Activated CD4-positive, alpha-beta memory T cell treated with anti-CD3 and anti-CD28 coated beads, Interleukin-2, amount 10 ng/mL, durations not matched to agents 7 days and 5 days (primary cell): ENCODE measurements around the gene PBX3. TPM values are rescaled to one million over a fixed set of nuclear protein-coding genes. Genes with fewer than 3 reads are reported as not detected.

ENCODE experiments used
- CTCF ChIA-PET: fragments of 350-600 bp; sonication (Branson Sonifier 250); formaldehyde crosslinking; loops from one replicate; lab custom pipeline; 2021; ENCODE audit warnings: antibody characterized with exemption, inconsistent platforms; lab: Charles Lee
- POLR2A ChIA-PET: fragments of 350-600 bp; sonication (Branson Sonifier 250); formaldehyde crosslinking; loops from one replicate; lab custom pipeline; 2021; ENCODE audit warnings: antibody characterized with exemption; lab: Charles Lee
- DNase-seq: peaks from one replicate; pipeline ENCODE4 v3.0.0-alpha.2; 2020
- H3K27ac Mint-ChIP-seq: one replicate; pipeline ENCODE4 v1.8.0; 2021; ENCODE audit warnings: mild to moderate bottlenecking, mixed read lengths
- H3K27me3 Mint-ChIP-seq: one replicate; pipeline ENCODE4 v1.8.0; 2021; ENCODE audit warnings: mixed read lengths
- H3K36me3 Mint-ChIP-seq: one replicate; pipeline ENCODE4 v1.8.0; 2021; ENCODE audit warnings: low read depth, mixed read lengths
- H3K4me1 Mint-ChIP-seq: one replicate; pipeline ENCODE4 v1.8.0; 2021; ENCODE audit warnings: mixed read lengths
- H3K4me3 Mint-ChIP-seq: one replicate; pipeline ENCODE4 v1.8.0; 2021; ENCODE audit warnings: mild to moderate bottlenecking, mixed read lengths
- H3K9me3 Mint-ChIP-seq: one replicate; pipeline ENCODE4 v1.8.0; 2021; ENCODE audit warnings: mixed read lengths
- total RNA-seq, 2 experiments: library from RNA; stranded (reverse); gene quantifications; one replicate each; pipeline ENCODE4 v1.2.3, GENCODE V29; 2021

The PBX3 gene
- total RNA-seq, 2 experiments from 2014 or later, result 15.9 to 16.3 TPM

DNA sequence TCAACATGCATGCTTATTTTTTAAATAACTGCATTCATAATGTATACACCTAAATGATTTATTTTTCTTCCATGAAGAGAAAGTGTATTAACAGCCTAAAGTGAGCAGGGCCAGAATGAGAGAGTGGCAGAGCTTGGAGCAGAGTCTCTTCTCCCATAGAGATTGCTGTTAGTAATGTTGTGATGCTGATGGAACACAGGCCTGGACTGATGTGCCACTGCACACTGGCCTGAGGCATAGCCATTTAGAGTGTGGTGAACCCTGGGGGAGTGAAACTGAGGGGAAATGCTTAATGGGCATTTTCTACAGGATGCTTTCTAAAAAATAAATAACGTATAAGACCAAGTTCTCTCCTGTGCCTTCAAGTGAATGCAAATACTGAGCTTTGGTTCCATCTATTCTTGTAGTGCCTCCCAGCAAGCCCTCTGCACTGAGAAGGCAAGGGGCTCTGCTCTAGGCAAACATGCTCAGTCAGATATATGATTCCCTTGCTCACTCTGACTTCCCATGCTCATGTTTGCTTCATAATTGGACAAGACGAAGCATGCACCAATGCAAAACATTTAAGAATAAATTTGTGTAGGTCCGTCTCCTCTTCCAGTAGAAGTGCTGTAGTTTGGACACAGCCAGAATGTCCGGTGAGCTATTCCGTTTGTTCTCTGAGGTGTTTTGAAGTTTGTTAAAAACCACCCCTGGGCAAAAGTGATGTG, 185.7 kb downstream of the PBX3 start:
- Mint-ChIP-seq H3K4me1 (no peaks in the 10 kb centered on the region), H3K27ac (no peak overlapping the region), H3K36me3 (no peaks in the 10 kb centered on the region), H3K4me3 (no peak overlapping the region), H3K27me3 (no peaks in the 10 kb centered on the region), H3K9me3 (no peaks in the 10 kb centered on the region)
- POLR2A ChIA-PET, result no interaction called here
- CTCF ChIA-PET, result no interaction called here
- DNase-seq, result no peak

DNA sequence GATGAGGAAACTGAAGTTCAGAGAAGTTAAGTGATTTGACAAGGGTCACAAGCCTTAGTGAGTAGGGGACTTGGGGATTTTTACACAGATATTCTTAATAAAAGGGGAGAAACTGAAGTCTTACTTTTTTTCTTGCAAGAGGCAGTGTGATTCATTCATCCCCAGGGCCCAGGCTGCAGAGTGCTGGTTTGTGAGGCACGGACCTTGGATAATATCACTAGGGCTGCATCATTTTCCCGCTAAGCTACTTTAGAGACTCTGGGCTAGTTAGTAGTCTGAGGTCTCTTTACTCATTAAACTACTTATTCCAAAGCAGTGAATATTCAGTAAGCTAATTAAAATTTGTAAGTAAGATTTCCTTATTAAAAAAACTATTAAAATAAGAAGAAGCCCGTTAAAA, 195.0 kb downstream of the PBX3 start:
- POLR2A ChIA-PET, result no interaction called here
- no peak for DNase-seq
- Mint-ChIP-seq H3K4me3 (no peak overlapping the region), H3K27me3 (no peaks in the 10 kb centered on the region), H3K9me3 (peaks cover 11% of the 10 kb centered on the region), H3K27ac (no peak overlapping the region), H3K36me3 (peaks cover 5% of the 10 kb centered on the region), H3K4me1 (no peaks in the 10 kb centered on the region)
- CTCF ChIA-PET, result interaction anchor here (0.5 kb wide), 1 partner anchor 769 kb away, joined by 6 read pairs; no protein-coding TSS in a partner anchor

DNA sequence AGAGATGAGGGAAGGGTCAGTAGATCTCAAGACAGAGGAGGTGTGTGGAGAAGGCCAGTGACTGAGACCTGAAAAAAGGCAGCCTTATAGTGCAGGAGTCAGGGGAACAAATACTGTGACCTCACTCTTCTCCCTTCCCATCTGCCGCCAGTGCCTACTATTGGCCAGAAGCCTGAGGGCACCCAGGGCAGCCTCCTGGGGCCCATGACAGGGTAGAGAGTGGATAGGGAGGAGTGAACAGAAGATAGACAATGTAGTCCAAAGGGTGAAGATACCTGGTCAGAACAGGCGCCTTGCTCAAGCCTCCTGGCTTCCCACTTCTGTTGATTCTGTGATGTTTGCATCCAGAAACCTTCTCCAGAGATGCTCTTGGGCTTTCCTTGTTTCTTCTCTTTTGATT, 196.7 kb downstream of the PBX3 start:
- Mint-ChIP-seq H3K4me3 (no peak overlapping the region), H3K4me1 (no peaks in the 10 kb centered on the region), H3K27me3 (no peaks in the 10 kb centered on the region), H3K36me3 (peaks cover 5% of the 10 kb centered on the region), H3K9me3 (peaks cover 11% of the 10 kb centered on the region), H3K27ac (no peak overlapping the region)
- DNase-seq, result no peak
- ChIA-PET POLR2A (no interaction called here), CTCF (no interaction called here)

DNA sequence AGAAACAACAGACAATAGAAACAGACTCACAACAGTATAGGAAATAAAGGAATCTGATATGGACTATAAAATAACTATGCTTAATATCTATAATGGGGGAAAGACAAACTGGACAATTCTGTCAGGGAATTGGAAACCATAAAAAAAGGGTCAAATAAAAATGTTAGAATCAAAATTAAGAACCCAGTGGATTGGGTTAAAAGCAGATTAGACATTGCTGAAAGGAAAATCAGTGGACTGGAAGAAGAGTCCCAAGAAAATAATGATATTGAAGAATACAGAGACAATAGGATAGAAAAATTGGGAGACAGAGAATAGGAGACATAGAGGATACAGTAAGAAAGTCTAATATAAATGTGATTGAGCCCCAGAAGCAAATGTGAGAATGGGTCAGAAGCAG, 199.2 kb downstream of the PBX3 start:
- POLR2A ChIA-PET, result no interaction called here
- CTCF ChIA-PET, result no interaction called here
- H3K9me3 Mint-ChIP-seq, result peaks cover 11% of the 10 kb centered on the region
- H3K36me3 Mint-ChIP-seq, result peaks cover 5% of the 10 kb centered on the region
- no peak overlapping the region for H3K27ac Mint-ChIP-seq
- no peak overlapping the region for H3K4me3 Mint-ChIP-seq
- H3K4me1 Mint-ChIP-seq, result no peaks in the 10 kb centered on the region
- DNase-seq, result no peak
- H3K27me3 Mint-ChIP-seq, result no peaks in the 10 kb centered on the region

DNA sequence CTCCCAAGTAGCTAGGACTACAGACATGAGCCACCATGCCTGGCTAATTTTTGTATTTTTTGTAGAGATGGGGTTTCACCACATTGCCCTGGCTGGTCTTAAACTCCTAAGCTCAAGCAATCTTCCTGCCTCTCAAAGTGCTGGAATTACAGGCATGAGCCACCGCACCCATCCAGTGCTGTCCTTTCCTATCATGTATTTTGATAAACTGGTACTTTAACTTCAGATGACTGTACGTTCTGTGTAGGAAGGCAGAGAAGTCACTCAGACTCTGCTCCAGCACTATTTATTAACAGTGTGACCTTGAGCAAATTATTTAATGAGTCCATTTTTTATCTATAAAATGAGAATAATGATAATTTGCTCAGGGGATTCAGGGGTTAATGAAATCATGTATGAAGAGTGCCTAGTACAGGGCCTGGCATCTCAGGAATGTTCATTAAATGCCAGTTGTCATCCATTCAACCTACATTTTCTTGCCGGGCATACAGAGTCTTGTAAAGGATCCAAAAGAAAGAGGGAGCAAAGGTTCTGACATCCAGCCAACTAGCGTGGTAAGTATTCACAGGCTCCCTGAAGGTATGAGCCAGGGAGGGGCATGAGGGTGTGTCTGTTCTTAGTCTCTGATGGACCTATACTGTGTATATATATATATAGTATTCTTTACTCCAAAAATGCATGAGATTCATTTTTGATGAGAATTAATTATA, 201.9 kb downstream of the PBX3 start:
- ChIA-PET CTCF (no interaction called here), POLR2A (no interaction called here)
- Mint-ChIP-seq H3K9me3 (peaks cover 11% of the 10 kb centered on the region), H3K4me1 (no peaks in the 10 kb centered on the region), H3K27ac (no peak overlapping the region), H3K4me3 (no peak overlapping the region), H3K36me3 (peaks cover 5% of the 10 kb centered on the region), H3K27me3 (no peaks in the 10 kb centered on the region)
- no peak for DNase-seq

DNA sequence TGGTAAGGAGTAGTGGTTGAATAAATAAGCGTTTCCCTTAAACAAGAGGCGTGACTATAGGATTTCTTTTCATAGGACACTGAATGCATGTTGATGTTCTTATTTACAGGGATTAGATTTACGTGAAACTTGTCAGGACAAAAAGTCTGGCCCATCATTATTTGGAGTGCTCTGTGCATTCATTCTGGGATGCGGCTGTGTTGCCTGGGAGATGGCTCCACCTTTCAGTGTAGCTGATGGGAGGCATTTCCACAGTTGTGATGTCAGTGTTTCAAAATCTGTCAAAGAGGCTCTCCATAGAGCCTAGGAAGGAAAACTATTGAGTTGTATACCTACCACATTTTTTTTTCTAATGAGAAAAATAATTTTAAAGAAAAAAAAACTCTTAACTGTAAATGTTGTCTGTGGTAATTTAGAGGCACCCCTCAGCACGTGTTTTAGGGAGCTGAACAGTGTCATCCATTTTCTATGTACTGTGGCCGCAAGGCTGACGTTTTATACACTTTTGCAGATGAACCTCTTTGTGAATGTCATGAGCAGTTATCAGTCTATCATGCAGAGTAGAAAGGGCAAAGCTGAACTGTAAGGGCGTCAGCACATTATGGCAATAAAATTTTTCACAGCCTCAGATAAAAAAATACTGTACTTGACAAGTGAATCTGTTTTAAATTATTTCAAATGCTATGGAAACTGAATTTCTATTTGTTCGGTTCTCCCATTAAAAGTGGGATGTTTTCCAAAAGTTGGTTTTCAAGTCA, 202.7 kb downstream of the PBX3 start:
- Mint-ChIP-seq H3K27me3 (no peaks in the 10 kb centered on the region), H3K4me3 (no peak overlapping the region), H3K27ac (no peak overlapping the region), H3K9me3 (peaks cover 11% of the 10 kb centered on the region), H3K36me3 (peaks cover 5% of the 10 kb centered on the region), H3K4me1 (no peaks in the 10 kb centered on the region)
- ChIA-PET CTCF (no interaction called here), POLR2A (no interaction called here)
- DNase-seq, result no peak

DNA sequence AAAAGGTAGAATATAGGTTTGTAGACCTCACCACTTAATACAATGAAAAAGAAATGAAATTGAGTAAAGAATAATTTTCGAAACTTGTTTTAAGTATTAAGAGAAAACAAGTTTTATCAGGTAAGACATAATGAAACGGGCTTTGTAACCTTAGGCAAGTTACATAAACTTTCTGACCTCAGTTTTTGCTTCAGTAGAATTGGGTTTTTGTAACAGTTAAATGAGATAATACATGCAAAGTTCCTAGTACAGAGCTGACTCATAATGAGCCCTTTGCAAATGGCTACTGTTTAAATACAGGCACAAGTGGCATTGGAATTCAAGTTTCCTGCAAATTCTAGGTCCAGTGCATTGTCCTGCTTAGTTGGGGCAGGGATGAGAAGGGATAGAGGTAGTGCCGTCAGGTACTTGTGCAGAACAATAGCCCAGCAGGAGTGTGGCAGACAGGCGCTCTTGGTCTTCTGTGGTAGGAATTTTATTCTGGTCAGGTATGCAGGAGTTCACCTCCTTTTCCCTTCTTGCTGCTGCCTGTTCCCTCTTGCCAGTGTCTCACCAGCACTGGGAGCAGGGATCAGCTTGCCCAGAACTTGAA, 203.8 kb downstream of the PBX3 start:
- Mint-ChIP-seq H3K9me3 (peaks cover 6% of the 10 kb centered on the region), H3K36me3 (peaks cover 5% of the 10 kb centered on the region), H3K27me3 (no peaks in the 10 kb centered on the region), H3K4me3 (no peak overlapping the region), H3K4me1 (no peaks in the 10 kb centered on the region), H3K27ac (no peak overlapping the region)
- ChIA-PET POLR2A (no interaction called here), CTCF (no interaction called here)
- no peak for DNase-seq

DNA sequence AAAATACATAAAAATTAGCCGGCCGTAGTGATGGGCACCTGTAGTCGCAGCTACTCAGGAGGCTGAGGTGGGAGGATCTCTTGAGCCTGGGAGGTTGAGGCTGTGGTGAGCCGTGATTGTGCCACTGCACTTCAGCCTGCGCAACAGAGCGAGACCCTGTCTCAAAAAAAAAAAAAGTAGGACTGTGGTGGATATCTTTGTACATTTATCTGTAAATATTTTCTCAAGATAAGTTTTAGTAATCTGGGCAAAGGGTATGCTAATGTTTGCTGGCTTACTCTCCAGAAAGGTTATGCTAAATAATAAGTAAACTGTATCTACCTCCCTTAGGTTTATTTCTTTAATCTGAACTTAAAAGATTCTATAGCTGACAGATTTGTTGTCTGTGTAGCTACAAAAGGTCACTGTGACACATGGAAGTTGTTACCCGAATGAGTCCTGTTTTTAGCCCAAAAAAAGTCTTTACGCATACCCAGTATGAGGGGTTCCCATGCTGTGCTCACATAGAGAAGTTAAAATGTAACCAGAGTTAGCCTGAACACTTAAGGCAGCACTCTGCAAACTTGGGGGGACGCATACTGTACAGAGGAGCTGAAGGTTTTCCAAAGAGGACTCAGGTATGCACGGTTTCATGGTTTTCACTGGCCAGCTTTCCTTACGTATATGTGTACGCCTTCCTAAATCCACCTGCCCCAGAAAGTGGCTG, 206.3 kb downstream of the PBX3 start:
- POLR2A ChIA-PET, result interaction anchor here (0.7 kb wide), 1 partner anchor 456 kb away, joined by 3 read pairs; no protein-coding TSS in a partner anchor
- Mint-ChIP-seq H3K27ac (no peak overlapping the region), H3K27me3 (no peaks in the 10 kb centered on the region), H3K9me3 (no peaks in the 10 kb centered on the region), H3K4me3 (no peak overlapping the region), H3K36me3 (no peaks in the 10 kb centered on the region), H3K4me1 (no peaks in the 10 kb centered on the region)
- no peak for DNase-seq
- CTCF ChIA-PET, result no interaction called here

DNA sequence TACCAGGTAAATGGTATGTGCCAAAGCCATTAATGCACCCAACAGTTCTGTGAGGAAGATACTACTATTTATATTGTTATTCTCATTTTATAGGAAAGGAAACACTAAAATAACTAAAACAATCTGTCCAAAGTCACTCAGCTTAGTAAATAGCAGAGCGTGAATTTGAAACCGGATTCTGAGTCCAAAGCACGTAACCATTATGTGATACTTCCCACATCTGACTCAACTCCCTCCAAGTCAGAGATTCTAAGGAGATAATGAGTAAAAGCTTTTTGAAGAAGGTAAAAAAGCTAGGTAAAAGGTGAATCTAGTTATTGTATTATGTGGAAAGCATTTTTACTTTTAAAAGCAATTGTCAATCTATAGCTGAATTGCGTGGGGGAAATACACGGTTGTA, 208.9 kb downstream of the PBX3 start:
- H3K9me3 Mint-ChIP-seq, result no peaks in the 10 kb centered on the region
- POLR2A ChIA-PET, result no interaction called here

DNA sequence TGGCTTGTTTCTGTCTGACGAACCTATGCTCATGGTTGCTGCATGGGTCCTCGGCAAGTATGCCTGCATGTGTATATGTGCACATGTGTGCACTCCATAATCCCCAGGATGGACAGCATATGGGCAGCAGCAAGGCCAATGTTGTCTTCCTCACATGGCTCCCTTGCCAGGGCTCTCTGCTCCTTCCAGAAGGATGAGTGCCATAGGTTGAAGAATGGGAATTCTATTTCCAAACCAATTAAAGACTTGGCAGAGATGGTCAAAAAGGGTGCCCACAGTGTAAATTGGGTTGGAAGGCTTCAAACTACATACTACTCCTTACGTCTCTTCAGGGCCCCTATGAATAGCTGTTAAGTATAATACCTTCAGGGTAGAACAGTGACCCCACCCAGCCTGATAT, 212.1 kb downstream of the PBX3 start:
- H3K9me3 Mint-ChIP-seq, result no peaks in the 10 kb centered on the region
- H3K27ac Mint-ChIP-seq, result no peak overlapping the region
- DNase-seq, result no peak
- no peaks in the 10 kb centered on the region for H3K27me3 Mint-ChIP-seq
- H3K36me3 Mint-ChIP-seq, result no peaks in the 10 kb centered on the region
- POLR2A ChIA-PET, result no interaction called here
- H3K4me1 Mint-ChIP-seq, result no peaks in the 10 kb centered on the region
- CTCF ChIA-PET, result no interaction called here
- H3K4me3 Mint-ChIP-seq, result no peak overlapping the region

More for the DNA sequence above, 208.9 kb downstream of the PBX3 start:
- Mint-ChIP-seq H3K4me3 (no peak overlapping the region), H3K27me3 (no peaks in the 10 kb centered on the region), H3K36me3 (no peaks in the 10 kb centered on the region), H3K4me1 (no peaks in the 10 kb centered on the region), H3K27ac (no peak overlapping the region)
- CTCF ChIA-PET, result no interaction called here
- DNase-seq, result no peak

DNA sequence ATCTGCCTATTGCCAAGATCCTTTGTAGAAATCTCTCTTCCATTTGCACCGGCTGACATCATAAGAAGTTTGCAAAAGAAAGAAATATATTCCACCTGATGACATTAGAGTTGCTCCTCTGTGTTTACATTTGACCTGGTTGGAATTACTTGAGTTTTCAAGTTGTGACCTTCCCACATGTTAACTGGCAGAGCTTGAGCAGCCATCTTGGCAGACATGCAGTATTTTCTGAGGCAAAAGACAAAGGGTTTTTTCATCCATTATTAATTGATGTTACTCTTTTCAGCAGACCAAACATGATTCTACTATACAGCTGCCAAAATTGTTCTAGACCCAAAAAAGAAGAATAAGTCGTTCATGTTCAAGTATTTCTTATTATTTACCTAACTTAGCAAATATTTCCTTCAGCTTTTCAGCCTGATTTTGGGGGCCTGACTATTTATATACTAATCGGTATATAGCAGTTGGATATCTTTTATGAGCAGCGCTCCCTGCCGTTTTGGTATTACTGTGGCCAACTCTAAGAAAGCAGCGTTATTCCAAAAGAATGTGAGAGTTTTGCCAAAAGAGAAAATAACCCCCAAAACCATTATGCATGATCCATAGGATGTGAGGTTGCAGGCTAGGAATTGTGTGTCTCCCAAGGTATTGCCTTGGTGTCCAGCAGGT, 212.9 kb downstream of the PBX3 start:
- H3K36me3 Mint-ChIP-seq, result no peaks in the 10 kb centered on the region
- H3K27me3 Mint-ChIP-seq, result no peaks in the 10 kb centered on the region
- no peaks in the 10 kb centered on the region for H3K9me3 Mint-ChIP-seq
- no peak overlapping the region for H3K4me3 Mint-ChIP-seq
- peaks cover 2% of the 10 kb centered on the region for H3K4me1 Mint-ChIP-seq
- CTCF ChIA-PET, result no interaction called here
- no peak overlapping the region for H3K27ac Mint-ChIP-seq
- POLR2A ChIA-PET, result no interaction called here
- DNase-seq, result no peak

DNA sequence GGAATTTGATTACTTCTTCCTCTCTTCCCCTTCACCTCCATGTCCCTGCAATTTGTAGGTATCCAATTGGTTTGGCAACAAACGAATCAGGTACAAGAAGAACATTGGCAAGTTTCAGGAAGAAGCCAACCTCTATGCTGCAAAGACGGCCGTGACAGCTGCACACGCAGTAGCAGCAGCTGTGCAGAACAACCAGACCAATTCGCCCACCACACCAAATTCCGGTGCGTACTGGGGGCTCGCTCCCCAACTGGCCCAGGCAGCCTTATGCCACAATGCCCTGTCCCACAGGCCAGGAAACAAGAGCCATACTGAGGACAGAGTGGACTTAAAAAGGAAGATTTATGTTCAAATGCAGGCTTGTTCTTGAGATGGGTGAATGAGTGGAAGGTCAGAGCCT, 213.5 kb downstream of the PBX3 start:
- Mint-ChIP-seq H3K4me1 (peaks cover 2% of the 10 kb centered on the region), H3K36me3 (no peaks in the 10 kb centered on the region), H3K27me3 (no peaks in the 10 kb centered on the region), H3K9me3 (no peaks in the 10 kb centered on the region), H3K4me3 (no peak overlapping the region), H3K27ac (no peak overlapping the region)
- CTCF ChIA-PET, result no interaction called here
- no peak for DNase-seq
- POLR2A ChIA-PET, result no interaction called here
